HTR-8/SVneo (cell line): ENCODE data around the gene DDX53.

ENCODE experiments used
- DNase-seq: peaks from one replicate; pipeline ENCODE4 v3.0.0; 2011; ENCODE audit warnings: low spot score, mixed read lengths; ENCODE audit not compliant: insufficient read length
- FAIRE-seq: peaks from 2 replicates; lab custom pipeline; 2011; peaks lifted over from hg19 to GRCh38; lab: Jason Lieb, UNC

DDX53 gene

GRCh38 chrX:22999696-23000223 is at the start of gene DDX53:
DDX53 (plus strand) TSS chrX:22999960; CDS start chrX:23000058, 98 bp downstream.
- peak; percentile 66 for FAIRE-seq

GRCh38 chrX:22950269-22951266 is 49.2 kb upstream of the DDX53 start:
- FAIRE-seq, result peak; percentile 99
- DNase-seq, result peak; percentile 72

More at GRCh38 chrX:22999696-23000223, at the start of gene DDX53:
- DNase-seq, result peak; percentile 17

- FAIRE-seq, result peak; percentile 90
- DNase-seq, result peak; percentile 28
These were observed 47.8 kb upstream of the DDX53 start for GRCh38 chrX:22952010-22952409.

GRCh38 chrX:22958250-22958649 is 41.5 kb upstream of the DDX53 start:
- DNase-seq (no peak), FAIRE-seq (no peak)

- DNase-seq (no peak), FAIRE-seq (peak; percentile 55)
These were observed 40.4 kb upstream of the DDX53 start for GRCh38 chrX:22959204-22959920.

- no peak for DNase-seq
- no peak for FAIRE-seq
These were observed 36.6 kb upstream of the DDX53 start for GRCh38 chrX:22963196-22963595.

- DNase-seq (no peak), FAIRE-seq (peak; percentile 60)
These were observed 31.3 kb upstream of the DDX53 start for GRCh38 chrX:22968494-22968893.

GRCh38 chrX:22969411-22969810 is 30.3 kb upstream of the DDX53 start:
- no peak for FAIRE-seq
- DNase-seq, result no peak

- FAIRE-seq, result peak; percentile 13
These were observed 28.9 kb upstream of the DDX53 start for GRCh38 chrX:22970861-22971260.

GRCh38 chrX:22974616-22975015 is 25.1 kb upstream of the DDX53 start:
- FAIRE-seq, result no peak
- DNase-seq, result no peak

More at GRCh38 chrX:22970861-22971260, 28.9 kb upstream of the DDX53 start:
- DNase-seq, result no peak

GRCh38 chrX:22975786-22976185 is 24.0 kb upstream of the DDX53 start:
- DNase-seq (no peak), FAIRE-seq (peak; percentile 48)

GRCh38 chrX:22985958-22986357 is 13.8 kb upstream of the DDX53 start:
- no peak for DNase-seq
- FAIRE-seq, result peak; percentile 20

GRCh38 chrX:22987452-22987851 is 12.3 kb upstream of the DDX53 start:
- FAIRE-seq (peak; percentile 80), DNase-seq (no peak)

- no peak for FAIRE-seq
- DNase-seq, result peak; percentile 17
These were observed 3.4 kb downstream of the DDX53 start for GRCh38 chrX:23003116-23003515.

- DNase-seq (peak; percentile 26), FAIRE-seq (no peak)
These were observed 8.8 kb downstream of the DDX53 start for GRCh38 chrX:23008431-23009099.

GRCh38 chrX:23012162-23012561 is 12.4 kb downstream of the DDX53 start:
- DNase-seq (no peak), FAIRE-seq (no peak)

GRCh38 chrX:23012636-23013035 is 12.9 kb downstream of the DDX53 start:
- no peak for FAIRE-seq

GRCh38 chrX:23013366-23013765 is 13.6 kb downstream of the DDX53 start:
- no peak for DNase-seq
- no peak for FAIRE-seq

More at GRCh38 chrX:23012636-23013035, 12.9 kb downstream of the DDX53 start:
- DNase-seq, result no peak

GRCh38 chrX:23031600-23031999 is 31.8 kb downstream of the DDX53 start:
- no peak for DNase-seq
- FAIRE-seq, result no peak

- peak; percentile 5 for DNase-seq
- peak; percentile 38 for FAIRE-seq
These were observed 35.7 kb downstream of the DDX53 start for GRCh38 chrX:23035493-23035892.
